GM19239 (cell line): ENCODE data around the gene LEP.

Experiments used
- DNase-seq: peaks from one replicate; pipeline ENCODE4 v3.0.0; 2011; ENCODE audit warnings: low spot score; ENCODE audit not compliant: insufficient read length
- FAIRE-seq: peaks from 2 replicates; lab custom pipeline; 2011; peaks lifted over from hg19 to GRCh38; lab: Jason Lieb, UNC

The LEP gene

DNA sequence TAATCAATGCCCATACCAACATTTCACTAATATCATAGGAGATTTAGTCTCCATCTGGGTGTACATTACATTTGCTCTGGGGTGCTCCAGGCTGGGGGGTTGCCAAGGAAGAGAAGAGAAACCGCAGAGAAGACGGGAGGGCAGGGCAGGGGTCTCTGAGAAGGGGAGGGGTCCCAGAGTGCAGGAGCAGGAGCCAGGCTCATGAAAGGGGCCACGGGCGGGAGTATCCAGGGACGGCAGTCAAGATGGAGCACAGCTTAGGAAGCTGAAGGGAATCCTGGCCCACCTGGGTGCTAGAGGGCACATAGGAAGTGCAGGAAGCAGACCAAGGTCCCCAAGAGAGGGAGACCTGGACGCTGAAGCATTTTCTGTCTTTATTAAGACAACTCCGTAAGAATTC, 2.2 kb downstream of the LEP start:
- DNase-seq = no peak
- no peak for FAIRE-seq

DNA sequence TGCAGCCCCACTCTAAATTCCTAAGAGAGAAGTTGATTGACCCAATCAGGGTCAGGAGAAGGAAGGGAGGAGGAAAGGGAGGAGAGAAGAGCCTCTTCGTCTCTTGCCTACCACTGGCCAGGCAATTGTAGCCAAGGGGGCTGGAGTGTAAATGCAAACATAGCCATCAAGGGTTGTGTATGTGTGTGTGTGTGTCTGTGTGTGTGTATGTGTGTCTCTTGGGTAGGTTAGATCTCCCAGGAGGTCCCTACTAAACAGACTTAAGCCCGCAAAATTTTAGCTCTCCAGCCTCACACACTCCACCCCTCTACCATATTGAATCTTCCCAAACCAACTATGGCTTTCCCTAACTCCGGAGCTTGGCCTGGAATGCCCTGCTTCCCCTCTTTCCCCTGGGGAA, 3.8 kb downstream of the LEP start:
- FAIRE-seq = no peak
- DNase-seq = no peak

DNA sequence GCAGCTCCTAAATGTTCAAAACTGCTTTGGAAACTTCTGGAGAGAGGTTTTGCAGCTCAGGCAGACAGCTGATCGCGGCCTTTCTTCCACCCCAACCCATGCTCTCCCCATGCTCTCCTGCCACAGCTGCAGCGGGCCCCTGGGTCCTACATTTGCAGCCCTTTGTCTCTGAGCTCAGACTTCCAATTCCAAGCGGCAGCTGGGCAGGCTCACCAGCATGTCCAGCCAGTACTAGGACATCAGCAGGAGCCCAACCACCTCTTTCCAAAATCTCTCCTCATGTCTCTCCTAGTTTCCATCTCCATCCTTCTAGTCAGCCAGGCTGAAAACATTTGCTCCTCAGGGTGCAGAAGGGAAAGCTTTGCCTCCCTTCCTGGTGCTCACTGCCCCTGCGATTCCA, 6.0 kb downstream of the LEP start:
- FAIRE-seq = no peak
- no peak for DNase-seq

DNA sequence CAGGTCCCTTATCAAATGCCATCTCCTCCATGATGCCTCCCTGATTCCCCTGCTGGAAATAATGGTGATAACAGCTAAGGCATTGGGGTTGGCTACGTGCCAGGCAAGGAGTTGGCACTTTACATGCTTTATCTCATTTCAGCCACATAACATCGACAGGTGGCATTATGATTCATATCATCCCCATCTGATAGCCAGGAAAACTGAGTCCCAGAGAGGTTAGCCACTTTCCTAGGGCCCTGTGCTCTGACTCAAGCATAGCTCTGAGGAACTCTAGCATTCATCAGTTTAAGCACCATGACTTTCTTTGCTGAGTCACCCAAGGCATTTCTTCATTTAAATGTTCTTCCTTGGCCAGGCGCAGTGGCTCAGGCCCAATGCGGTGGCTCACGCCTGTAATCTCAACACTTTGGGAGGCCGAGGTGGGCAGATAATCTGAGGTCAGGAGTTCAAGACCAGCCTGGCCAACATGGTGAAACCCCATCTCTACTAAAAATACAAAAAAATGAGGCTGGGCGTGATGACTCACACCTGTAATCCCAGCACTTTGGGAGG, 6.6 kb downstream of the LEP start:
- DNase-seq (no peak), FAIRE-seq (no peak)

DNA sequence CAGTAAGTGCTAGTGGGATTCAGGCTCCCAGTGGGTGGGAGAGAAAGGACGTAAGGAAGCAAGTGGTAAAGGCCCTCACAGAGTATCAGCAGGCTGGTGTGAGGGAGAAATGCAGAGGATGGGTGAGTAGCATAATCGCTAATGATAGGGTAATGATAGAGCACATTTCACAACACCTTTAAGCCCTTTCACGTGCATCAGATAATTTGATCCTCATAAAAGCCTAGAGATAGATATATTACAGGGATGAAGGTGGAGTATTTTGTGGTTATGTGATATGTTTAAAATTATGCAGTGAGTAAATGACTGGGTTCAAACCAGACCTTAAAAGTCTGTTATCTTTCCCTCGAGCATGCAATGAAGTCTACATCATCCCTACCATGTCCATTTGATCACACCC, 10.3 kb downstream of the LEP start:
- DNase-seq (no peak), FAIRE-seq (no peak)

DNA sequence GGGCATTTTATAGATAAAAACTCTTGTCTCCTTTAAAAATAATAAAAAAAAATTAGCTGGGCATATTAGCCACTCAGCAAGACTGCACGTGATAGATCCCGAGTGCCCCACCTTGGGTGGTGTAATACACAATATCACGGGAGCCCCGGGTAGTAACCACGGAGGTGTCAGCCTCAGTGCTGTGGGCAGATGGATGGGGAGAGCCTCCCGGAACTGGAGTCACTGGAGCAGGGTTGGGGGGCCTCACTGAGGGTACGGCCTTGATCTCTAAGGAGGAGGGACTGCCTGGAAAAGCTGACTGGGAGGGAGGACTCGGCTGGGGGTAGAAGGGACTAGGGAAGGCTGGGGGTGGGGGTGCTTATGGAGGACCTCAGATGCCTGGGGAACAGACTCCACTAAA, 12.6 kb downstream of the LEP start:
- FAIRE-seq (no peak), DNase-seq (no peak)

DNA sequence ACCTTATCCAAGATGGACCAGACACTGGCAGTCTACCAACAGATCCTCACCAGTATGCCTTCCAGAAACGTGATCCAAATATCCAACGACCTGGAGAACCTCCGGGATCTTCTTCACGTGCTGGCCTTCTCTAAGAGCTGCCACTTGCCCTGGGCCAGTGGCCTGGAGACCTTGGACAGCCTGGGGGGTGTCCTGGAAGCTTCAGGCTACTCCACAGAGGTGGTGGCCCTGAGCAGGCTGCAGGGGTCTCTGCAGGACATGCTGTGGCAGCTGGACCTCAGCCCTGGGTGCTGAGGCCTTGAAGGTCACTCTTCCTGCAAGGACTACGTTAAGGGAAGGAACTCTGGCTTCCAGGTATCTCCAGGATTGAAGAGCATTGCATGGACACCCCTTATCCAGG, 13.4 kb downstream of the LEP start:
- DNase-seq = no peak
- FAIRE-seq = no peak

DNA sequence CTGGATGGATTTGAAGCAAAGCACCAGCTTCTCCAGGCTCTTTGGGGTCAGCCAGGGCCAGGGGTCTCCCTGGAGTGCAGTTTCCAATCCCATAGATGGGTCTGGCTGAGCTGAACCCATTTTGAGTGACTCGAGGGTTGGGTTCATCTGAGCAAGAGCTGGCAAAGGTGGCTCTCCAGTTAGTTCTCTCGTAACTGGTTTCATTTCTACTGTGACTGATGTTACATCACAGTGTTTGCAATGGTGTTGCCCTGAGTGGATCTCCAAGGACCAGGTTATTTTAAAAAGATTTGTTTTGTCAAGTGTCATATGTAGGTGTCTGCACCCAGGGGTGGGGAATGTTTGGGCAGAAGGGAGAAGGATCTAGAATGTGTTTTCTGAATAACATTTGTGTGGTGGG, 14.2 kb downstream of the LEP start:
- FAIRE-seq (no peak), DNase-seq (no peak)

DNA sequence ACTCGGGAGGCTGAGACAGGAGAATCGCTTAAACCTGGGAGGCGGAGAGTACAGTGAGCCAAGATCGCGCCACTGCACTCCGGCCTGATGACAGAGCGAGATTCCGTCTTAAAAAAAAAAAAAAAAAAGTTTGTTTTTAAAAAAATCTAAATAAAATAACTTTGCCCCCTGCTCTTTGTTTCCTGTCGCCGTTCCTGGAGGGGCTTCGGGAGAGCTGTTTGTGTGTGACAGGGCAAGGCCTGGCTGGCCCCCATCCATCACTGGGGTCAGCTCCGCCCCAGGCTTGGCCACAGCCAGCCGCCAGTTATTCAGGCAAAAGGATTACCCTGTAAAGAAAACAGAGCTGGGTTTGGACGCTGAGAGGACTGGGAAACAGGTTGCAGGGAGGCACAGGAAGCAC, 16.4 kb downstream of the LEP start:
- no peak for DNase-seq
- no peak for FAIRE-seq

DNA sequence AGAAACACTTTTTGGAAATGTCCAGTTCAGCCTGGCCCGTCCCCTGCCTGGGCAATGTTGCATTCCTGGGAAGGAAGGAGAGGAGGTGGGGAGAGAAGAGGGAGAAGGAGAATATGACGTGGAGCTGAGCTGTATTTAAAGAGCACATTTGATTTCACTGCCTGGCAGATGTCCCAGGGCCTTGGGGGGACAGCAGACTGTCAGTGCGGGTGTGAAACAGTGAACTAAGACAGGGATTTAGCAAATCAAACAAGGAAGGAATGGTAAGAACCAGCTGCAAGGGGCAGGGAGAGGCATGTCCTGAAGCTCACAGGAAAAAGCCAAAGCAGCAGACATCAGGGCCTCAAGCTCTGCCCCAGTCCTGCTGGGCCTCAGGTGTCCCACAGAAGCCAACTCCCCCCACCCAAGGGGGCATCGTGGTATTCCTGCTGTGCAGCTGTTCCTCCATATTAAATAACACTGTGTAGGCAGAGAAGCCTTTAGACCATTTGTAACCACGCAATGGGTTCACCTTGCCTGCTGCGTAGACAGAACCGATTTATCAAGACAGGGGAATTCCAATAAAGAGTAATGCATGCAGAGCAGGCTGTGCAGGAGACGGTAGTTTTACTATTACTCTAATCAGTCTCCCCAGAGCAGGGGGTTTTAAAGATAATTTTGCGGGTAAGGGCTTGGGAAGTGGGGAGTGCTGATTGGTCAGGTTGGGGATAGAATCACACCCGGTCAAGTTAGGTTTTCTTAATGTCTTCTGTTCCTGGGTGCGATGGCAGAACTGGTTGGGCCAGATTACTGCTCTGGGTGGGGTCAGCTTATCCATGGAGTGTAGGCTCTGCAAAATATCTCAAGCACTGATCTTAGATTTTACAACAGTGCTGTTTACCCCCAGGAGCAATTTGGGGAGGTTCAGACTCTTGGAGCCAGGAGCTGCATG, 18.3 kb downstream of the LEP start:
- no peak for DNase-seq
- no peak for FAIRE-seq

DNA sequence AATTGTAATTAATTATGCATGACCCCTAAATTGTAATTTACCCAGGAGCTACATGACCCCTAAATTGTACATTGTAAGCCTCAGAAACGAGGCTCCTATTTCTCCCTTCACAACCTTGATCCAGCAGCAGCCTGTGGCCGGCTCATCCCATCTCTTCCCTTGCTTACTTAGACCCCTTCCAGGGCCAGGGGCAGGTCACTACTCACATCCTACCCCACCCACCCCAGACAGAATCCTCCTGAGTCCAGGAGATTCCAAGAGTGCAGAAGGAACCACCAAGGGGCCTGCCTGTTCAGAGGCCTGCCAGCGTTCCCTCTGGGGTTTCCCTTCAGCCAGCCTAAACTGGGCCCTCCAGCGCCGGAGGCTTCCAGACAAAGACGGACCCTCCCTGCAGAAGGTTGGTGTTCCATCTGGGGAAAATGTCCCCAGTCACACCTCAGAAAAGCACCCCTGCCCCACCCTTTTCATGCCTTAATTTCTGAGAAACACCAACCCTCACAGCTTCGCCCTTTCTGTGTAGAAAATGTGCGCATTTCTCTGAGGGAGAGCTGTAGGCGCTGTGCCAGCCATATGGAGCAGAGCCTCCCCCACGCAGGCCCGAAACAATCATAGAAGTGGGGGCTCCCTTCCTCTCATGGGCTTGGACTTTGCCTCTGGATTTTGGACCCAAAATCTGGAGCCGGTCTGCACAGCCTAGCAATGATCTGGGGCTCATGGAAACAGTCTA, 19.2 kb downstream of the LEP start:
- DNase-seq = no peak
- no peak for FAIRE-seq

DNA sequence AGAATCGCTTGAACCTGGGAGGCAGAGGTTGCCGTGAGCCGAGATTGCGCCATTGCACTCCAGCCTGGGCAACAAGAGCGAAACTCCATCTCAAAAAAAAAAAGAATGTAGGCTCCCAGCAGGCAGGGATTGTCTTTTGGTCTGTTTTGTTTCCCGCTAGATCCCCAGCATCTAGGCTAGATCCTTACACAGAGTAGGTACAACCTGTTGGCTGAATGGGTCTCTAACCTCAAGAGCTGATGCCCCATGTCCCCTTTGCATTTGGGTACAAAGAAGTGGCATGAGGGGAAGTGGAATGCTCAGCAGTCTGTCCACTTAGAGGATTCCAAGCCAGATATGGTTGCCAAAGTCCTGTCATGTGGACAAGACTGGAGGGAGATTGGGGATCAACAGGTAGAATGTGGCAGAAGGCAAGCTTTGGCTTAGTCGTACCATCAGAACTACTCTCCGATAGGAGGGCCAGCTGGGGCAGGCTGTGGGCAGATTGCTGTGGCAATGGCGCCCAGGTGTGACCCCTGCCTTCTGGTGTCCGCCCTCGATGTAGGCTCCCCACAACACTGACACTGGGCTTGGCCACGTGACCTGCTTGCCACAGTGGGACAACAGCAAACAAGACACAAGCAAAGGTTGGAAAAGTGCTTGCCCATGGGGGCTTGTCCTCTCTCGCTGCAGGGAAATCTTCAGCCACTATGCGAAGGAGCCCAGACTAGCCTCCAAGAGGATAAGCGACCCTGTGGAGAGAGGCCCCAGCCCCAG, 21.4 kb downstream of the LEP start:
- DNase-seq (no peak), FAIRE-seq (no peak)

DNA sequence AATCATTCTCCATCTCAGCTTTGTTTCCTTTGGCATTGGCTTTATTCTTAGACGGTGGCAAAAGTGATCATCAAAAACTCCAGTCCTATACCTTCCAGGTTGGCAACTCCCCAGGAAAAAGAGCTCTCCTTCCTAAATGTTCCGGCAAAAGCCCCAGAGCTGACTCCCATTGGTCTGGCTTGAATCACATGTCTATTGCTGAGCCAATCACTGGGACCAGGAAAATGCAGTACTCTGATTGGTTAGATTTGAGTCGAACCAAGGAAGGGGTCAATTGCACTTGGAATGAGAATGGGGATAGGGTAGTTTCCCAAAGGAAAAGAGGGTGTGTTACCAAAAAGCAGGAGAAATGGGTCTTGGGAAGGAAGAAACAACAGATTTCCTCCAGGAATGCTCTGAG, 22.3 kb downstream of the LEP start:
- no peak for DNase-seq
- FAIRE-seq = no peak

DNA sequence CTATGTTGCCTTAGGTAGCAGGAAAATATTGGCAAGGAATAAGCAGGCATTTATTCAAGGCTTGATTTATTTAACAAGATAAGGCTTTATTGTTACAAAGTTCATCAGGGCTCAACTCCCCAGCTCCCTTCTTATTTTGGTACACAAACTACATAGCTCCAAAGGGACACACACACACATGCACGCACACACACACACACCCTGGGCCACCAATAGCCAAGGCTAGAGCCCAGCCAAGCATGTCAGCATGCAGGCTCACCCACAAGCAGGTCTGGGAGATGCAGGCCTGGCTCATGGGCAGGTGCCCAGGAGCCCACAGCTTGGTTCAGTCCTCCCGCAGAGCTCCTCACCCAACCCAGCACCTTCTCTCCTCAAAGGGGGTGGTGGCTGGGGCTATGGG, 23.4 kb downstream of the LEP start:
- DNase-seq (no peak), FAIRE-seq (no peak)

DNA sequence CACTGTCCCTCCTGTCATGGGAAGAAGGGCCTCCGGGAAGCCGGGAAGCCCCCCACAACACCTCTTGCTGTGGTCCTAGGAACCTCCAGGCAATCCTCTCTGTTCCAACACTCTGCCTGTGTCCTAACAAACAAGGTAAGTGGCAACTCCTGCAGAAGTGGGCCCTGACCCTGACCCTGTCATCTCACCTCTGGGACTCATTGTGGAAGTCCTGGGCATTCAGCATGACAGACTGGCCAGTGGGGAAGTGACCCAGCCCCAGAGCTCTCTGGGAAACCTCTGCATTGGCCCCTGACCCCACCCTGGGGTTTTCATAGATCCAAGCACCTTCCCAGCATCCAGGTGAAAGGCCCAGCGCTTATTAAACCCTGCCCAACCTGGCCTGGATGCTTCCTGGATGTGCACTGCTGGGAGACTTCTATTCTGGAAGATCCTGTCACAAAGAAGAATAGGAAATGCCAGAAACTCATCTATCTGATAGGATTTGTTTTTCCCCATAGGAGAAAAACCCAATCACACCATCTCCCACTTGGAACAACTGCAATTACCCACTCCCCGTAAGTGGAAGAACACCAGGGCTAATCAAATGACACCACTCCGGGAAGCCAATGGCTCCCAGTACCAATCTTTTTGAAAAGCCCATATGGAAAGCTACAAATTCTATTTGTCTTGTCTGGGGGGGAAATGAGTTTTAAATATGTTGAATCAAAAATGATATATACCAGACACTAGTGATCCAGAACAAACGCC, 24.3 kb downstream of the LEP start:
- FAIRE-seq = no peak

DNA sequence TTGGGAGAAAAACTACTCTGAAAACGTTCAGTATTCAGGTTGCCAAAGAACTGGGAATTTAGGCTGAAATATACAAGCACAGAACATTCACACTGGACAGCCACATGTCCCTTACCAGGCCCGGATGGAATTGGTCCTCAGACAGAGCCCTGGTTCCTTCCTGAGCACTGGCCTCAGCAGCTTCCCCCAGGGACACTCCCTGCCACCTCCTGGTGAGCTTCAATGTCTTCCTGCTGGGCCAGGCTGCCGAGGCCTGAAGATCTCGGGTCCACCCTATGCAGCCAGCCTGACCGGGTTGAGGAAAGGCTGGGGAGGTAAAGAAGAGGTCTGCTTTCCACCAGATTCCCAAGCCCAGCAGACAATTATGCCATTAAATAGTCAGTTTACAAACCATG, 24.8 kb downstream of the LEP start:
- no peak for FAIRE-seq
- DNase-seq = no peak

More for the DNA sequence above, 24.3 kb downstream of the LEP start:
- no peak for DNase-seq

DNA sequence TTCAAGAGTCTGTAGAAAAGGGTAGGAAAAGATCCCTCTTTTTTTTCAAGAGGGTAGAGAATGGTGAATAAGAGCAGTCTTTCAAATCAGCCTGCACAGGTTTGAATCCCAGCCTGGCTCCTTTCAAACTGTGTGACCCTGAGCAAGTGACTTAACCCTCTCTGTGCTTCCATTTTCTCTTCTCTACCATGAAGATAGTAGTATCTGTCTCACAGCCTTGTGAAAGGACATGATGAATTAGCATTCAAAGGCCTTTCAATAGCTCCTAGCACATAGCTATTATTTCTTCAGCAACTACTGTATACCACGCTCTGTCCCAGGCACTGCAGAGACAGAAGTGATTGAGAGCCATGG, 25.4 kb downstream of the LEP start:
- DNase-seq (no peak), FAIRE-seq (no peak)

DNA sequence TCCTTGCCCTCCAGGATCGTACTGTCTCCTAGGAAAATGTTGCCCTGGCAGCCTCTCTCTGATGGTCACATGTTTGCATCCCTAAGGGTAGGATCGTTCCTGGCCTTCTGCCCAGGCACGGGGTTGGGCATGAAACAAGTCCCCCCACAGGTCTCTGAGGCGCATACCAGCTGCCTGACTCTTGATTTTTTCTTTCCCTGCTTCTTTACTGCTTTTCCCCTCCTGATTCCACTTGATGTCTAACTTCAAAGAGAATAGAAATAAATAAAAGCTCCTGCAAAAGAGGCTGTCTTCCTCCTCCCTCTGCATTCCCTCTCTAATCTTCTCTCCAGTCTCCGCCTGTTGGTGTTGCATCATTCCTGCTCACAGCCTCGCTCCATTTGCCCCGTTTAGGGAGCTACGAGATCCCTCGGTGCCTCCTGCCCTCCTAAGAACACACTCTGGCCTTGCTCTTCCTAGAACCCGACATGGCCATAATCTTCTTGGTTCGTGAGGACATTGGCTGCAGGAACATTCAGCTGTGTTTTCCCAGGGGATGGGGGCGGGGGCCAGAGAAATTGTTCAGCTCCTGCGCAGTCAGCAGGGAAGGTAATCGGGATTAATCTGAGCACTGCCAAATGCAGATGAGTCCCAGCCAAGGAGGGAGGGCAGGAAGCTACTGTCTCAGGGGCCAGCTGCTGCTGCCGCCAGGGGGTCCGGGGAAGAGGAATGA, 26.0 kb downstream of the LEP start:
- no peak for FAIRE-seq

DNA sequence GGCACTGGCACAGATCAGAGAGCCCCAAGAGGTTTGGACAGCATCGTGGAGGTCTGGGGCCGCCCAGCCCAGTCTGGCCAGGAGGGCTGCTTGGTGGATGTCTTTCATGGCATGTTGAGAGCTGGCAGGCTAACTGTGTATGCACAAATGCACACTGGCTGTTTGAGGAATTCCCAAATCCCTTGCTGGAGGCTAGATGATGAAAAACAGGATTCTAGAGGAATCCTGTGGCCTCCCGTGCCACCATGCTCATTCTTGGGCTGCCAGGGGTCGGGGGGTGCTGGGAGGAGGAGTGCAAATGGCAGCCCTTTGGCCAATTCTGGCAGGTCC, 26.5 kb downstream of the LEP start:
- FAIRE-seq = no peak

More for the DNA sequence above, 26.0 kb downstream of the LEP start:
- DNase-seq = no peak

DNA sequence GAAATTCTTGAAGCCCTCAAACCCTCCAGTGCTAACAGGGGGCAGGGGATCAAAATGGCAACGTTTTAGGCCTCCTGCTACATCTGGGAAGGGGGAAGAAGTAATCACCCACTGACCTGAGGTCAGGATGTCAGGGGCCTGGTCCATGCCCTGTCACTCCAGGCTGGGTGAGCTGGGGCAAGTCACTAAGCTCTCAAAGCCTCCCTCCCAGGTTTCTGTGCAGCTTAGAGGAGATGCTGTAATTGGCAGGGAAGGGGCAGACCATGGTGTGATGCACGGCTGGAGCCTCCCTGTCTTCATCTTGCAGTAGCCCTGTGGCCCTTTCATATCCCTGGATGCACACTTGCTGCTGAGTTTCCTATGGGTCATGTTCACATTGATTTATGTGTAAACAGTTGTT, 27.2 kb downstream of the LEP start:
- no peak for DNase-seq
- FAIRE-seq = no peak

More for the DNA sequence above, 26.5 kb downstream of the LEP start:
- no peak for DNase-seq
